ENCODE data around the gene SLC22A5.
"Not testable (repeated sequence)": the region's sequence is repeated elsewhere in the genome, so short reads cannot be mapped to it uniquely, and the experiment has no call there.

SLC22A5 gene

GRCh38 chr5:132414634-132415378, 45.3 kb downstream of the SLC22A5 start:
- DNase-seq = no peak

DNA sequence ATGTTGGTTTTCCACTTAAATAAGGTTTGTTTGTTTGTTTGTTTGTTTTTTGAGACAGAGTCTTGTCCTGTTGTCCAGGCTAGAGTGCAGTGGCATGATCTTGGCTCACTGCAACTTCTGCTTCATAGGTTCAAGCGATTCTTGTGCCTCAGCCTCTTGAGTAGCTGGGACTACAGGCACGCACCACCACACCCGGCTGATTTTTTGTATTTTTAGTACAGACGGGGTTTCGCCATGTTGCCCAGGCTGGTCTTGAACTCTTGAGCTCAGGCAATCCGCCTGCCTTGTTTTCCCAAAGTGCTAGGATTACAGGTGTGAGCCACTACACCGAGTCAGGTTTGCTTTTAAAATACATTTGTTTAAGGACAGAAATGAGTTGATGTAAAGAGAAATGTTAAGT, 46.0 kb downstream of the SLC22A5 start:
- not testable (repeated sequence) for DNase-seq

- no peak for DNase-seq
Measured at GRCh38 chr5:132416306-132417009, 46.9 kb downstream of the SLC22A5 start.

- no peak for DNase-seq
Measured at GRCh38 chr5:132417010-132417439, 47.5 kb downstream of the SLC22A5 start.

GRCh38 chr5:132417461-132417860, 48.0 kb downstream of the SLC22A5 start:
- no peak for DNase-seq

GRCh38 chr5:132417889-132418485, 48.5 kb downstream of the SLC22A5 start:
- no peak for DNase-seq

DNA sequence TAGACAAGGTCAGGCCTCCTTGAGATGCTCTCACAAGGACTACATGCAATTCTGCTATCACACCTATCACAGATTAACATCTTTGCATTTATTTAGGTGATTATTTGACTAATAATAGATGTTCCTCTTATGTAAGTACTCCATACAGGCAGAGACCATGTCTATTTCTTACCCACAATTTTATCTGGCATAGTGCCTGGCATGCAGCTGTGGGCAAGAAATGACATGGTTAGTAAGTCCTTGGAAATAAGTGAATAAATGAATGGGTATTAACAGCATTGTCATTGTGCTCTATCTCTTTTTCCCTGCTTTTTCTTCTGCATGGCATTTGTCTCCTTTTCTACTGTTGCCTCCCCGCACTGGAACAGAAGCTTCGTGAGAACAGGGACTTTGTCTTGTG, 49.4 kb downstream of the SLC22A5 start:
- no peak for DNase-seq

DNA sequence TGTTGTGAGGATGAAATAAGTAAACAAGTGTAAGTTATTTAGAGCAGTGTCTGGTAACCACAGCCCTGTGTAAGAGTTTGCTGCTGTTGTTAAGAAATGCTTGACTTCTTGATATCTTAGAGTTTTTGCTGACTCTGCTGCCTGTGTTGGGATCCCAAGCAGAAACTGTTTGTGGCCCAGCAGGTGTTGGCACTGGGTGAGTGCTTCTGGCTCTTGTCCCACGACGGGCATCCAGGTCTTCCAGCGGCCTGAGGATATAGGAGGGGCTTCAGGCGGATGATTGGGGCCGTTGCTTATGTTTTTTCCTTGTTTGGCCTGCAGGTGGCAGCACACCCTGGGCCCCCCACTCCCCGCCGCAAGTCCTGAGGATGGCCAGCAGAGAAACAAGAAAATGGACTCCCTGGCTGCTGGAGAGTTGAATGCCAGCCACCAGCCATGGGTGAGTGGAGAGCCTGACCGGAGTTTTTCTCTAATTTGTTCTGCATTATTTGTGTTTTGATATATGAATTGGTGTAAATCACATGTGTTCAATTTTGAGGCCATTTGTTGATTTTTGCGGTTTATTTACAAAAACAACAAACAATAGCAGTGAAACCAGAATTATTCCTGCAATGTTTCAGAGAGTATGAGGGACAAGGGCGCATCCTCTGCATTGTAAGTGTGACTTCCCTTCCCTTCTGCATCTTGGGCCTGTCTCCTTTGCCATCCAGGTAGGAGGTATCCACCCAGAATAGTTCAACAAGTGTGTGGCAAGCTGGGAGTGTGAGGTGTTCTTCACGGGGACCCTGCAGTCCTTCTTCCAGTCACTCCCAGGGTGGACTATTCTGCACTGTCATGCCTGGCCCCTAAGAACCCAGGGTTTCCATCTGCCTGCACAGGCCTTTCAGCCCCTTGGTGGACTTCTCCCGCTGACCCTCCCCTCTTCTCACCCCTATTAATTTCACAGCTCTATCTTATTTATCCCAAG, 50.3 kb downstream of the SLC22A5 start:
- DNase-seq = peak; percentile 56

DNA sequence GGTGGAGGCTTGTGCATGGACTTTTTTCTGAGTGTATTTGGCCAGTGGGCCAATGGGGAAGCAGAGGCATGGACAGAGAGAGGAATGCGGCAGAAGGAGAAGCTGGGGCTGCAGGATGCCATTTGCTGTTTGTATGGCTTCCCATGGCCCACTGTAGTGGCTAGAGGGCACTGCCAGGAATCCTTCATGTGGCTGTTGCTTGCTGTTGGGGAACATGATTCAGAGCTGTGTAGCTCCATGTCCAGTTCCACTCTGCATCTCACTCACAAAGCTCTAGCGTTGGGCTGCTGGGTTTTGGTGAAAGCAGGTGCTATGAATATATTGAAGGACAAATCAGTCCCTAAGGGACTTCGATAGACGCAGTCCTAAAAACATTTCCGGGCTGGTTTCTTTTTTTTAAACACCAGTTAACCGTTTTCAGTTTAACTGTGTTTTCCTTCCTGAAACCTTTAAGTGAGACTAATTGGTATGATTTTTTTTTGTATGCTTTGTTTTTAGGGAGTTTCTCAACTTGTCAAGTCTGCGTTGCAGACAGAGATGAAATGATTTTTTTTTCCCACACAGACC, 51.3 kb downstream of the SLC22A5 start:
- peak; percentile 35 for DNase-seq

DNA sequence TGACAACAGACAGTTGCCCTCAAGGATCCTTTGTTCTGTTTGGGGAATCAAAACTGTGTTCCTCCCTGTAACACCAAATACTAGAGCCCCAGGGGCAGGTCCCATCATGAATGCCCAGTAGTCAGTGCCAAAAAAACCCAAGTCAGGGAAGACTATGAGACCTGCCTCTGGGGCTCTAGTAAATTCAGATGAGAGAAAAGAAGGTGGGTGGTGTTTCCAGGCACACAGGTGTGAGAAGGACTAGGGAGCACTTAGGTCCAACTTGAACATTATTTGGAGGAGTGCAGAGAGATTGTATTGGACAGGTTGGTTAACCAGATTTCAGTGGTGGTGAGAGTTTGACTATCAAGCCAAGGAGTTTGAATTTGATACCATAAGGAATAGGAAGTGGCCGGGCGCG, 52.0 kb downstream of the SLC22A5 start:
- DNase-seq = no peak

DNA sequence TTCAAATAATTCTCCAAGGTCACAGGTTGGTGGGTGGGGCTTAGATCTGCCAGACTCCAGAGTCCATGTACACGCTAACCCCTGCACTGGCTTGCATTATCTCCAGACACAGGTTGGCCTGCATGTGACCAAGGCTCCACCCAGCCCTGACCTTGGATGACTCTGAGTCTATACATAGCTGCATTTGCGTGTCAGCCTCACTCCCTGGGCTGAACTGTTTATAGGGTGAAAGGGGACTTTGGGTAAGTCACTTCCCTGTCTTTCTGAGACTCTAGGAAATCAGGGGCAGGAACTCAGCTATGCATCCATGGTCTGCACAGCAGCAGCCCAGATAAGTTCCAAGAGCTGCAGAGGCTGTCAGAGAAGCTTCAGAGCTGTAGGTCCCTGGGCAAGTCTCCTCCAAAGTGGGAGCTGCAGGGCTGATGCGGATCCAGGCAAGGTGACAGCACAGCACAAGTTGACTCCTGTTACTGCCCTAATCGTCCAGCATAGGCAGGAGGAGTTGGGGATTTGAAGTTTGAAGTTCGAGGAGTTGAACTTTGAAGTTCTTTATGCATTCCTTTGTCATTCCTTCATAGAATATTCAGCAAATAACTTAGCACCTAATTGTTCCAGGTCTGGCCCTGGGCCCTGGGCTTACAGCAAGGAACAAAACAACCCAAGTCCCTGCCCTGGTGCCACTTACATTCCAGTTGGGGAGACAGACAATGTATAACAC, 53.4 kb downstream of the SLC22A5 start:
- no peak for DNase-seq

GRCh38 chr5:132423438-132423898, 54.0 kb downstream of the SLC22A5 start:
- DNase-seq = no peak

DNA sequence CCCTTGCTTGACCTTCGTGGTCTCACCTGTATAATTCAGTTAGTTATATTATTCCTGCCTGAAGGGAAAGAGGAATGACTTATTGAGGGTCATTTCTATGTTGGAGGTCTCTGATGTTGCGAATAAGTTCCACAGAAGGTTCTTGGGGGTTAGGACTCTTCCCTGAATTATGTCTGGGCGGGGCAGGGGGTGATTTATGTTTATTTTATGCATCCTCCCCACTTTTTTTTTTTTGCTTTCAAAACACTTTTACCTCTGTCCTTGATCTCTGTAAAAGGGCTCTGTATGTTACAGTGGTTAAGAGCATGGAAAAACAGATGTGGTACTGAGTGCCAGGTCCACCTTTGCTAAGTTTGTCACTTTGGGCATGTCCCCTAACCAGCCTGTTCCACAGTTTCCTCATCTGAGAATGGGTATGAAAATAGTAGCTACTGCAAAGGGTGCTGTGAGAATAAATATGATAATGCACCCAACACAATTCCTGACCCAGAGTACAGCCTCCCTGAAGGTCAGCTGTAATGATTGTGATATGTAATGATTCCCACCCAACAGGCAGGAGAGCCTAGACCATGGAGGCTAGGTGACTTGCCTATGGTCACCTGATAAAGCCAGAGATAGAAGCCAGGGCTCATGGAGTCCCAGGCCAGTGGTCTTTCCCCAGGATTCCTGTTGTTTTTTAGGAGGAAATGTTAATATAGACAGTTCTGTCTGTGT, 54.8 kb downstream of the SLC22A5 start:
- DNase-seq = no peak

GRCh38 chr5:132425009-132425937, 55.8 kb downstream of the SLC22A5 start:
- peak; percentile 77 for DNase-seq

DNA sequence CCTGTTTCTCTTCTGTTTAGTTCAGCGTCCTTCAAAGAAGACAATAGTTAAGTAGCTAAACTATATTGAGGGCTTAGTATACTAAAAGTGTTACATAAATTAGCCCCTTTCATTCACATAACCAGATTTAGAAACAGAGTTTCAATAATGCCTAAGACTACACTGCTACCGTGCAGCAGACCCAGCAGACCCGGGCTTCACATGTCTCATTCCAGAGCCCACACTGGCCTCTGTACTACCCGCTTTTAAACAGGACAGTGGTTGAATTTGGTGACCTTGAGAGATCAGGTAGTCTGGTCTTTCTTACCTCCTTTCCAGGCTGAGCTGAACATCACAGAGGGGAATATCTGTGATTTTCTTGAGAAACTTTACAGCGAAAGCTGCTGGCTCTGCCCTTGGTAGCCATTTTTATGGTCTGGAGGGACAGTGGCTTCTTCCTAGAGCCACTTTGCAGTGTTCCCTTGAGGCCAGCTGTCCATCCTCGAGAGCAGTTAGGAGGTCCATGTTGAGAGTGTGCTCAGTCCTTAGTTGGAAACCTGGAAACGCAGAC, 56.5 kb downstream of the SLC22A5 start:
- no peak for DNase-seq

- DNase-seq = peak; percentile 45
Measured at GRCh38 chr5:132426525-132427138, 57.1 kb downstream of the SLC22A5 start.

- peak; percentile 80 for DNase-seq
Measured at GRCh38 chr5:132427281-132428146, 58.0 kb downstream of the SLC22A5 start.

DNA sequence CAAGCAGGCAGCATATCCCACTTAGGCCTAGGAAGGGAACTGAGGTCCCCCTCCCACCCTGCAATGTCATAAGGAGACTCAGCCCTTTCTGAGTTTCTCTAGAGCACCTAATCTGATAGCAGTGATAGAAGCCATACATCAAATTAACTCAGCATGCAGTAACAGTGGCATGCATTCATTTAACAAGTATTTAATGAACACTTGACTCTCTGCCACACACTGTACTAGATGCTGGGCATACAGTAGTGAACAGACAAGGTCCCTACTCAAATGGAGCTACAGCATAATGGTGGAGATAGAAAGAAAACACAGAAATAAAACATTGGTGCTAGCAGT, 58.6 kb downstream of the SLC22A5 start:
- DNase-seq = no peak
